K562 (cell line): ENCODE results near the gene MFSD12. TPM values are rescaled to one million over a fixed set of nuclear protein-coding genes. Genes with fewer than 3 reads are reported as not detected.

Experiments
- ELF1 ChIP-seq: fragments of 200-800 bp; sonication (Bioruptor generic); IDR thresholded peaks from 2 replicates; pipeline ENCODE4 v1.6.1; 2016; ENCODE audit warnings: missing genetic modification characterization, missing compliant biosample characterization
- MCM7 ChIP-seq, 2 experiments: fragments of 450-650 bp; IDR thresholded peaks; 2 replicates each; pipeline ENCODE4 v1.6.1; 2016 to 2018
- NFXL1 ChIP-seq: fragments of 450-650 bp; formaldehyde crosslinking; IDR thresholded peaks from 2 replicates; pipeline ENCODE4 v1.4.0; 2021; ENCODE audit warnings: mild to moderate bottlenecking
- POLR2G ChIP-seq: fragments of 200-400 bp; formaldehyde crosslinking; IDR thresholded peaks from 2 replicates; pipeline ENCODE4 v1.6.1; 2017; ENCODE audit warnings: low read depth, mild to moderate bottlenecking, antibody characterized with exemption, low read length, moderate library complexity
- RBM39 ChIP-seq: fragments of 200-400 bp; formaldehyde crosslinking; optimal IDR thresholded peaks from 2 replicates; pipeline ENCODE3; 2018; ENCODE audit warnings: low read depth, low read length
- SUPT5H ChIP-seq: fragments of 450-650 bp; IDR thresholded peaks from 2 replicates; pipeline ENCODE4 v1.6.1; 2016
- YY1 ChIP-seq, 3 experiments: IDR thresholded peaks; 2 replicates each; pipeline ENCODE4 v1.6.1; 2011; ENCODE audit warnings: low read length in 2 of 3, mild to moderate bottlenecking in 2 of 3, moderate library complexity in 2 of 3, borderline replicate concordance in 1 of 3, control low read depth in 1 of 3, low read depth in 1 of 3; ENCODE audit not compliant: insufficient read depth in 3 of 3, insufficient replicate concordance in 2 of 3, control insufficient read depth in 1 of 3, insufficient read length in 1 of 3; ENCODE audit errors: extremely low read depth in 1 of 3
- ZNF121 ChIP-seq: sonication (generic); formaldehyde crosslinking; conservative IDR thresholded peaks from 2 replicates; pipeline ENCODE4 v1.8.0; 2022; ENCODE audit warnings: missing genetic modification reagents
- polyA plus RNA-seq, 8 experiments: library from polyadenylated mRNA; depleted of rRNA in 4 of 8; stranded (reverse) in 5 of 8; unstranded in 3 of 8; fragments of >200 nt; fragmentation: Nextera tagmentation in 2 of 8; fragmentation: Illumina TruSeq in 1 of 8; extraction: Ambion mirVana in 2 of 8; extraction: Trizol in 1 of 8; gene quantifications; 2 replicates each; pipeline versions ENCODE4 v1.2.1 to v1.2.3, GENCODE V29; 2011 to 2014; ENCODE audit warnings: inconsistent platforms in 1 of 8, missing spikeins in 1 of 8
- total RNA-seq, 7 experiments: library from RNA; depleted of rRNA in 6 of 7; stranded (reverse); fragments of >200 nt in 6 of 7; fragmentation: Illumina TruSeq in 2 of 7; extraction: Trizol in 2 of 7; gene quantifications; 2 replicates each; pipeline versions ENCODE4 v1.2.1 to v1.2.3, GENCODE V29; 2011 to 2021; ENCODE audit warnings: low replicate concordance in 1 of 7
- TF ChIP-seq, protein P1 (sequence below): fragments of 450-650 bp; formaldehyde crosslinking; IDR thresholded peaks from 2 replicates; pipeline ENCODE4 v1.4.0; 2020; ENCODE audit warnings: mild to moderate bottlenecking, moderate library complexity
- TF ChIP-seq, protein P2 (sequence below): fragments of 450-650 bp; conservative IDR thresholded peaks from 2 replicates; pipeline ENCODE4 v1.6.1; 2016; ENCODE audit warnings: missing genetic modification characterization, low read depth, mild to moderate bottlenecking, missing compliant biosample characterization, moderate library complexity
- TF ChIP-seq, protein P3 (sequence below): sonication (generic); formaldehyde crosslinking; IDR thresholded peaks from 2 replicates; pipeline ENCODE4 v1.8.0; 2022; ENCODE audit warnings: missing genetic modification reagents, mild to moderate bottlenecking, moderate library complexity, borderline replicate concordance
- TF ChIP-seq, protein P4 (sequence below), 2 experiments: fragments of 450-650 bp; IDR thresholded peaks; 2 replicates each; pipeline ENCODE4 v1.6.1; 2016; ENCODE audit warnings: mild to moderate bottlenecking in 2 of 2, borderline replicate concordance in 1 of 2, low read depth in 1 of 2, moderate library complexity in 1 of 2
- TF ChIP-seq, protein P5 (sequence below): IDR thresholded peaks from 2 replicates; pipeline ENCODE4 v1.6.1; 2016; ENCODE audit warnings: missing genetic modification characterization, missing compliant biosample characterization

MFSD12 gene
- total and polyA plus RNA-seq, 9 of the 15 experiments (the other 6 are each of a cell fraction or from before 2014, with no cell fraction given): 0.69 to 112 (median 31.8) TPM

DNA sequence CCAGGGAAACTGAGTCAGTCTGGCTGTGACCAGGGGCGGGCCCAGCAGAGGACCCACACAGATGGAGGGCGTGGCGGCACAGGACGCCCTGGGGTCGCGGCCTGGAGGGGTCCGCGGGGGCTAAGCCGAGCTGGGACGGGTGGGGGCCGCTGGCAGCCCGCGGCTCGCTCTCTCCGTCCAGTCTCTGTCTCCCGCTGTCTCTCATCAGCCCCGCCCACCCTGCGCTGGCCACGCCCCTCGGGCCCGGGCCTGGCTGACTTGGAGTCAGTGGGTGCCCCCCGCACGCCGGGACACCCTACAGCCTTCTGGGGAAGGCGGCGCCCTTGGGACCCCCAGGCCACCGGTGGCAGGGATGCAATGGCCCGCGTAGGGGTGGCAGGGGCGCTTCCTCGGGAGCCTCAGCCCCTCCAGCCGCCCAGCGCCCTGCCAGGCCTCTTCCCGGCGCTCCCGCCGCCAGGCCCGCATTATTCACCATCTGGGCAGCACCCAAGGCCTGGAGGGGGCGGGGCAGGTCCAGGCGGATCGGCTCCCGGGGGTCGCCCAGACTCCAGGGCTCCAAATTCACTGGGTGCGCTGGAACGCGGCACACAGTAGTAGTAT lies 49.4 kb upstream of the MFSD12 start, which contains the start of gene TBXA2R (continued):
- TF ChIP-seq SUPT5H (peak; percentile 29; the same call in 1 of the 2 replicates), POLR2G (peak; percentile 68), RBM39 (no peak), NFXL1 (no peak), MCM7 (IDR thresholded peaks at IDR 0.05) (no peak), ELF1 (tag) (no peak), ZNF121 (CRISPR knock-in tag) (no peak), YY1 (IDR thresholded peaks at IDR 0.05; ENCODE audit: borderline replicate concordance in 1 of 3, control insufficient read depth in 1 of 3, extremely low read depth in 1 of 3, insufficient read depth in 3 of 3, insufficient read length in 1 of 3, insufficient replicate concordance in 2 of 3, low read depth in 1 of 3, low read length in 2 of 3) (peak in 1 of 3 experiments; percentile 10)
- TF ChIP-seq, protein P1, sequence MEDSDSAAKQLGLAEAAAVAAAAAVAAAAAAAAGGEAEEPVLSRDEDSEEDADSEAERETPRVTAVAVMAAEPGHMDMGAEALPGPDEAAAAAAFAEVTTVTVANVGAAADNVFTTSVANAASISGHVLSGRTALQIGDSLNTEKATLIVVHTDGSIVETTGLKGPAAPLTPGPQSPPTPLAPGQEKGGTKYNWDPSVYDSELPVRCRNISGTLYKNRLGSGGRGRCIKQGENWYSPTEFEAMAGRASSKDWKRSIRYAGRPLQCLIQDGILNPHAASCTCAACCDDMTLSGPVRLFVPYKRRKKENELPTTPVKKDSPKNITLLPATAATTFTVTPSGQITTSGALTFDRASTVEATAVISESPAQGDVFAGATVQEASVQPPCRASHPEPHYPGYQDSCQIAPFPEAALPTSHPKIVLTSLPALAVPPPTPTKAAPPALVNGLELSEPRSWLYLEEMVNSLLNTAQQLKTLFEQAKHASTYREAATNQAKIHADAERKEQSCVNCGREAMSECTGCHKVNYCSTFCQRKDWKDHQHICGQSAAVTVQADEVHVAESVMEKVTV (CRISPR knock-in tag): no peak
- TF ChIP-seq, protein P2, sequence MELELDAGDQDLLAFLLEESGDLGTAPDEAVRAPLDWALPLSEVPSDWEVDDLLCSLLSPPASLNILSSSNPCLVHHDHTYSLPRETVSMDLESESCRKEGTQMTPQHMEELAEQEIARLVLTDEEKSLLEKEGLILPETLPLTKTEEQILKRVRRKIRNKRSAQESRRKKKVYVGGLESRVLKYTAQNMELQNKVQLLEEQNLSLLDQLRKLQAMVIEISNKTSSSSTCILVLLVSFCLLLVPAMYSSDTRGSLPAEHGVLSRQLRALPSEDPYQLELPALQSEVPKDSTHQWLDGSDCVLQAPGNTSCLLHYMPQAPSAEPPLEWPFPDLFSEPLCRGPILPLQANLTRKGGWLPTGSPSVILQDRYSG (tag): no peak
- TF ChIP-seq, protein P3, sequence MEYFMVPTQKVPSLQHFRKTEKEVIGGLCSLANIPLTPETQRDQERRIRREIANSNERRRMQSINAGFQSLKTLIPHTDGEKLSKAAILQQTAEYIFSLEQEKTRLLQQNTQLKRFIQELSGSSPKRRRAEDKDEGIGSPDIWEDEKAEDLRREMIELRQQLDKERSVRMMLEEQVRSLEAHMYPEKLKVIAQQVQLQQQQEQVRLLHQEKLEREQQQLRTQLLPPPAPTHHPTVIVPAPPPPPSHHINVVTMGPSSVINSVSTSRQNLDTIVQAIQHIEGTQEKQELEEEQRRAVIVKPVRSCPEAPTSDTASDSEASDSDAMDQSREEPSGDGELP (CRISPR knock-in tag): peak; percentile 35; the same call in 1 of the 2 replicates
- TF ChIP-seq, protein P4, sequence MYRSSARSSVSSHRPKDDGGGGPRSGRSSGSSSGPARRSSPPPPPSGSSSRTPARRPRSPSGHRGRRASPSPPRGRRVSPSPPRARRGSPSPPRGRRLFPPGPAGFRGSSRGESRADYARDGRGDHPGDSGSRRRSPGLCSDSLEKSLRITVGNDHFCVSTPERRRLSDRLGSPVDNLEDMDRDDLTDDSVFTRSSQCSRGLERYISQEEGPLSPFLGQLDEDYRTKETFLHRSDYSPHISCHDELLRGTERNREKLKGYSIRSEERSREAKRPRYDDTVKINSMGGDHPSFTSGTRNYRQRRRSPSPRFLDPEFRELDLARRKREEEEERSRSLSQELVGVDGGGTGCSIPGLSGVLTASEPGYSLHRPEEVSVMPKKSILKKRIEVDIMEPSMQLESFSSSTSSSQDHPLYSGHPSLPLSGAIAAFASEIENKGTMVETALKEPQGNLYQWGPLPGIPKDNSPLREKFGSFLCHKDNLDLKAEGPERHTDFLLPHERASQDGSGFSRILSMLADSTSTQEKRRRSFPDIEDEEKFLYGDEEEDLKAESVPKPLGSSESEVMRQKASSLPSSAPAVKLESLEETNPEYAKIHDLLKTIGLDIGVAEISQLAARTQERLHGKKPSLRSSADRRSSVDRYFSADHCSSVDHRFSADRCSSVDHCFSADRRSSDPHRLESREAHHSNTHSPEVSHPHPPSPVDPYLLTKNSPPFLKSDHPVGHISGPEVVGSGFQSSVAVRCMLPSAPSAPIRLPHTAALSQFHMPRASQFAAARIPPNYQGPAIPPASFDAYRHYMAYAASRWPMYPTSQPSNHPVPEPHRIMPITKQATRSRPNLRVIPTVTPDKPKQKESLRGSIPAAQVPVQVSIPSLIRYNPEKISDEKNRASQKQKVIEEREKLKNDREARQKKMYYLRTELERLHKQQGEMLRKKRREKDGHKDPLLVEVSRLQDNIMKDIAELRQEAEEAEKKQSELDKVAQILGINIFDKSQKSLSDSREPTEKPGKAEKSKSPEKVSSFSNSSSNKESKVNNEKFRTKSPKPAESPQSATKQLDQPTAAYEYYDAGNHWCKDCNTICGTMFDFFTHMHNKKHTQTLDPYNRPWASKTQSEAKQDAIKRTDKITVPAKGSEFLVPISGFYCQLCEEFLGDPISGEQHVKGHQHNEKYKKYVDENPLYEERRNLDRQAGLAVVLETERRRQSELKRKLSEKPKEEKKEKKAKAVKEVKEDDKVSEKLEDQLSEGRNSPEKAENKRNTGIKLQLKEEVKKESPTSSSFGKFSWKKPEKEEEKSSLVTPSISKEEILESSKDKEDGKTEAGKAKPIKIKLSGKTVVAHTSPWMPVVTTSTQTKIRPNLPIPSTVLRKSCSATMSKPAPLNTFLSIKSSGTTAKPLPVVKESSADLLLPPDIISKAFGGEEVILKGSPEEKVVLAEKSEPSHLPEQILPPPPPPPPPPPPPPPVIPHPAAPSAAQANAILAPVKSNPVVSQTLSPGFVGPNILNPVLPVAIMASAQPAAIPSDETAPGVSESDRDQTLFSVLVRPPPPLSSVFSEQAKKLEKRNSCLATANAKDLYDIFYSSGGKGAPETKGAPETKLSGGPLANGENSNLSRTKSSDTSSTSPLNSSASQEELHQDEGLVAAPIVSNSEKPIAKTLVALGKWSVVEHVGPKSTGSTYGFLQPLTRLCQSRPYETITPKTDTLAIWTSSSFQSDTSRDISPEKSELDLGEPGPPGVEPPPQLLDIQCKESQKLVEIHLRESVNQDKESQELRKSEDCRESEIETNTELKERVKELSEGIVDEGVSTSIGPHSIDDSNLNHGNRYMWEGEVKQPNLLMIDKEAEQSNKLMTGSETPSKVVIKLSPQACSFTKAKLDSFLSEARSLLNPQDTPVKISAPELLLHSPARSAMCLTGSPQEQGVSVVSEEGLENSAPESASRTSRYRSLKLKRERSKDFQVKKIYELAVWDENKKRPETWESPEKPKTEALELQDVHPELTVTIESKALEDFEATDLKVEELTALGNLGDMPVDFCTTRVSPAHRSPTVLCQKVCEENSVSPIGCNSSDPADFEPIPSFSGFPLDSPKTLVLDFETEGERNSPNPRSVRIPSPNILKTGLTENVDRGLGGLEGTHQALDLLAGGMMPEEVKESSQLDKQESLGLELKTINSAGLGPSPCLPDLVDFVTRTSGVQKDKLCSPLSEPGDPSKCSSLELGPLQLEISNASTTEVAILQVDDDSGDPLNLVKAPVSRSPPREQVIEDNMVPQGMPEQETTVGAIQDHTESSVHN (IDR thresholded peaks at IDR 0.05; ENCODE audit: borderline replicate concordance in 1 of 2, low read depth in 1 of 2): no peak
- TF ChIP-seq, protein P5, sequence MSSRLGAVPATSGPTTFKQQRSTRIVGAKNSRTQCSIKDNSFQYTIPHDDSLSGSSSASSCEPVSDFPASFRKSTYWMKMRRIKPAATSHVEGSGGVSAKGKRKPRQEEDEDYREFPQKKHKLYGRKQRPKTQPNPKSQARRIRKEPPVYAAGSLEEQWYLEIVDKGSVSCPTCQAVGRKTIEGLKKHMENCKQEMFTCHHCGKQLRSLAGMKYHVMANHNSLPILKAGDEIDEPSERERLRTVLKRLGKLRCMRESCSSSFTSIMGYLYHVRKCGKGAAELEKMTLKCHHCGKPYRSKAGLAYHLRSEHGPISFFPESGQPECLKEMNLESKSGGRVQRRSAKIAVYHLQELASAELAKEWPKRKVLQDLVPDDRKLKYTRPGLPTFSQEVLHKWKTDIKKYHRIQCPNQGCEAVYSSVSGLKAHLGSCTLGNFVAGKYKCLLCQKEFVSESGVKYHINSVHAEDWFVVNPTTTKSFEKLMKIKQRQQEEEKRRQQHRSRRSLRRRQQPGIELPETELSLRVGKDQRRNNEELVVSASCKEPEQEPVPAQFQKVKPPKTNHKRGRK (tag): no peak
